Heart left ventricle (tissue), 16 donors: ENCODE measurements around the gene CALML5. TPM values are rescaled to one million over a fixed set of nuclear protein-coding genes. Genes with fewer than 3 reads are reported as not detected.
A peak's percentile ranks its signal among the peaks of the same experiment; 100 is the strongest.

Source experiments
- ATAC-seq, 4 donors: fragments of 200-7000 bp; cut with Tn5 transposase; one replicate each; pipeline ENCODE4 v1.9.1; 2020 to 2022; ENCODE audit warnings: moderate library complexity in 4 of 4, mild to moderate bottlenecking in 3 of 4, moderate number of reproducible peaks in 1 of 4
- DNase-seq, 5 donors: peaks; one replicate each; pipeline ENCODE4 v3.0.0-alpha.2; 2020
- H3K27ac ChIP-seq, 12 donors: fragments of 200-600 bp; sonication (generic) in 4 of 12; one replicate each; pipeline versions ENCODE4 v1.5.0 to v1.8.0; 2016 to 2022; ENCODE audit warnings: mild to moderate bottlenecking in 2 of 12
- H3K27me3 ChIP-seq, 9 donors: fragments of 200-600 bp; sonication (generic) in 2 of 9; one replicate each; pipeline versions ENCODE4 v1.5.1 to v1.8.0; 2016 to 2022; ENCODE audit warnings: mild to moderate bottlenecking in 3 of 9
- H3K36me3 ChIP-seq, 9 donors: fragments of 200-600 bp; sonication (generic) in 2 of 9; one replicate each; pipeline versions ENCODE4 v1.5.0 to v1.8.0; 2018 to 2022; ENCODE audit warnings: mild to moderate bottlenecking in 2 of 9
- H3K4me1 ChIP-seq, 12 donors: fragments of 200-600 bp; sonication (generic) in 4 of 12; one replicate each; pipeline versions ENCODE4 v1.5.0 to v1.8.0; 2016 to 2022; ENCODE audit warnings: mild to moderate bottlenecking in 3 of 12
- H3K4me3 ChIP-seq, 12 donors: fragments of 200-600 bp; sonication (generic) in 4 of 12; one replicate each; pipeline versions ENCODE4 v1.5.0 to v1.8.0; 2017 to 2022; ENCODE audit warnings: mild to moderate bottlenecking in 9 of 12, moderate library complexity in 4 of 12
- H3K9me3 ChIP-seq, 12 donors: fragments of 200-600 bp; sonication (generic) in 4 of 12; one replicate each; pipeline versions ENCODE4 v1.5.0 to v1.8.0; 2016 to 2022; ENCODE audit warnings: mild to moderate bottlenecking in 1 of 12
- POLR2A ChIP-seq, 2 donors: fragments of 450-650 bp; IDR thresholded peaks; one replicate each; pipeline ENCODE4 v1.6.1; 2017; ENCODE audit warnings: antibody characterized with exemption in 2 of 2, mild to moderate bottlenecking in 2 of 2, moderate library complexity in 2 of 2
- WGBS, 4 donors: extraction: QIAGEN DNeasy Blood & Tissue Kit in 2 of 4; methylation state at CpG; one replicate each; pipeline versions ENCODE4 v1.1.5 to v1.1.7; 2013 to 2018; 5-methylcytosine and 5-hydroxymethylcytosine counted together
- intact Hi-C, 10 donors: fragments of 100-400 bp; cut with DNase I; formaldehyde crosslinking; loops; one replicate each; pipeline versions ENCODE4 v1.11.1 to v1.14.2; 2022
- polyA plus RNA-seq, 2 donors: library from polyadenylated mRNA; stranded (reverse); fragments of 200-250 nt; gene quantifications; one replicate each; pipeline ENCODE4 v1.2.3, GENCODE V29; 2013
- total RNA-seq, 9 donors: library from RNA; depleted of rRNA in 2 of 9; stranded (reverse); fragments of >200 nt in 2 of 9; fragmentation: NEBNext Ultra II Directional in 3 of 9; extraction: Animal tissue kit (Norgen Biotek cat#: 25700) in 3 of 9; gene quantifications; one replicate each; pipeline versions ENCODE4 v1.1.0 to v1.2.4, GENCODE V29; 2016 to 2023
- TF ChIP-seq, protein P1 (sequence below), 12 donors: fragments of 200-600 bp; sonication (generic) in 4 of 12; IDR thresholded peaks; one replicate each; pipeline versions ENCODE4 v1.5.0 to v1.8.0; 2018 to 2022; ENCODE audit warnings: antibody characterized with exemption in 12 of 12, mild to moderate bottlenecking in 5 of 12
- donor health status: ischemic (EF 13 %, LVEDD 7.1; RV severe dilation, severe dysfunction).
- donor health status: healthy with polysubstance abuse.
- donor health status: DM: no; HTN: yes; CAD: no.
- donor health status: DM: no; HTN: no; CAD: no.
- donor health status: ischemic (EF 25% LVEDD 6.9; RV normal size, moderate dysfunction).
- donor health status: ischemic (EF 25% LVEDD 5.7; RV mildly dilated, moderate dysfunction).
- donor health status: healthy.
- donor health status: DM: yes; HTN: yes; CAD: no.
- donor health status: ischemic (EF 35%, LVEDD 5.7; RV mildly dilated, moderate dysfunction).
- donor health status: nonischemic (EF 11% LVEDD 7.7; RV severe dilation, severe dysfunction).
- donor health status: DM: yes; HTN: yes; CAD: no.
- donor health status: PGD.
- donor health status: ischemic (EF 29% LVEDD 5.4; RV normal size, mild dysfunction).
- donor health status: nonischemic (EF 23%, LVEDD 6.1; RV moderate dilation, normal function).

The CALML5 gene
- total and polyA plus RNA-seq, 11 donors = not detected

DNA sequence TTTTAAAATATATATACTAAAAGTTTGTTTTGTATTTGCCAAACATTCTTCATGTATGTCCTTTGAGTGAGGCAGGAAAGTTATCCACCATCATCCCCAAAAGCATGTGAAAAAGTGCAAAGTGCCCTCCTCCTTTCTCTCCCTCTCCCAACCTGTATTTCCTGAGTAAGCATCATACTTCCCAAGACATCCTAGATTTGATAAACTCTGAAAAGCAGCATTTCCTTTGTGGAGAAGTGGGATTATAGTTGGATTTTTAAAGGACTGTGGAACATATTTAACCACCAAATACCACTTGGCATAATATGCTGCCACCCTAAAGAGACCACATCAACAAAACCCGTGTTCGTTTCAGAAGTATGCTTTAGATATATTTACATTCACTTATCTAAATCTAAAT, 50.1 kb downstream of the CALML5 start:
- no peak for DNase-seq
- Histone ChIP-seq H3K27me3 (no peaks in the 10 kb centered on the region), H3K27ac (peak overlapping the region in 10 of 12 donors; percentile 0 to 74 (median 36)), H3K9me3 (no peaks in the 10 kb centered on the region), H3K4me1 (peaks cover 0 to 39% (median 7%) of the 10 kb centered on the region in 12 donors), H3K4me3 (peak overlapping the region in 11 of 12 donors; percentile 5 to 65 (median 55)), H3K36me3 (peaks cover 0 to 28% (median 22%) of the 10 kb centered on the region in 9 donors)
- intact Hi-C loops = loop anchor here in 4 of 10 donors (5.0 to 10.0 kb wide), 4 partner anchors 96 to 426 kb away; partner anchors contain the start of gene TASOR2 (in 1 of the 4)
- no peak for TF ChIP-seq POLR2A (IDR thresholded peaks at IDR 0.05)
- TF ChIP-seq, protein P1, sequence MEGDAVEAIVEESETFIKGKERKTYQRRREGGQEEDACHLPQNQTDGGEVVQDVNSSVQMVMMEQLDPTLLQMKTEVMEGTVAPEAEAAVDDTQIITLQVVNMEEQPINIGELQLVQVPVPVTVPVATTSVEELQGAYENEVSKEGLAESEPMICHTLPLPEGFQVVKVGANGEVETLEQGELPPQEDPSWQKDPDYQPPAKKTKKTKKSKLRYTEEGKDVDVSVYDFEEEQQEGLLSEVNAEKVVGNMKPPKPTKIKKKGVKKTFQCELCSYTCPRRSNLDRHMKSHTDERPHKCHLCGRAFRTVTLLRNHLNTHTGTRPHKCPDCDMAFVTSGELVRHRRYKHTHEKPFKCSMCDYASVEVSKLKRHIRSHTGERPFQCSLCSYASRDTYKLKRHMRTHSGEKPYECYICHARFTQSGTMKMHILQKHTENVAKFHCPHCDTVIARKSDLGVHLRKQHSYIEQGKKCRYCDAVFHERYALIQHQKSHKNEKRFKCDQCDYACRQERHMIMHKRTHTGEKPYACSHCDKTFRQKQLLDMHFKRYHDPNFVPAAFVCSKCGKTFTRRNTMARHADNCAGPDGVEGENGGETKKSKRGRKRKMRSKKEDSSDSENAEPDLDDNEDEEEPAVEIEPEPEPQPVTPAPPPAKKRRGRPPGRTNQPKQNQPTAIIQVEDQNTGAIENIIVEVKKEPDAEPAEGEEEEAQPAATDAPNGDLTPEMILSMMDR (IDR thresholded peaks at IDR 0.05) = no peak
- 54 to 58% (median 56%) methylated on average over 2 of the region's 2 CpGs for WGBS, 4 donors
- no peak for ATAC-seq

Other genes with a start within 250 kb of the CALML5 start
- not detected for gene UCN3, start 134.6 kb downstream of the CALML5 start, total RNA-seq
- gene UCN3, start 134.6 kb downstream of the CALML5 start, polyA plus RNA-seq = not detected
- gene TUBAL3, start 94.7 kb downstream of the CALML5 start, total RNA-seq = 1 to 10 TPM in 1 of 9 donors, under 1 TPM in 8; 0.12 to 2.8 (median 0.40) TPM
- under 1 TPM; 0.22 to 0.27 TPM for gene TUBAL3, start 94.7 kb downstream of the CALML5 start, polyA plus RNA-seq
- 10 to 100 TPM; 12.7 to 29.5 (median 15.8) TPM for gene NET1, start 87.0 kb downstream of the CALML5 start, total RNA-seq
- gene NET1, start 87.0 kb downstream of the CALML5 start, polyA plus RNA-seq = 1 to 10 TPM; 5.6 to 7.0 TPM
- not detected for gene CALML3, start 25.4 kb upstream of the CALML5 start, total RNA-seq
- gene CALML3, start 25.4 kb upstream of the CALML5 start, polyA plus RNA-seq = under 1 TPM in 1 of 2 donors, not detected in 1; 0.03 TPM
- gene ASB13, start 167.0 kb upstream of the CALML5 start, total RNA-seq = 10 to 100 TPM; 12.0 to 18.6 (median 13.3) TPM
- 10 to 100 TPM in 1 of 2 donors, 1 to 10 TPM in 1; 9.9 to 11.2 TPM for gene ASB13, start 167.0 kb upstream of the CALML5 start, polyA plus RNA-seq
- 10 to 100 TPM; 28.7 to 47.2 (median 35.5) TPM for gene TASOR2, start 185.3 kb upstream of the CALML5 start, total RNA-seq
- 10 to 100 TPM in 1 of 2 donors, 1 to 10 TPM in 1; 9.6 to 16.9 TPM for gene TASOR2, start 185.3 kb upstream of the CALML5 start, polyA plus RNA-seq